Umbilical cord (tissue), 2 donors: ENCODE results near the gene ARMC7. TPM values are rescaled to one million over a fixed set of nuclear protein-coding genes. Genes with fewer than 3 reads are reported as not detected.
"Not testable (repeated sequence)": the region's sequence is repeated elsewhere in the genome, so short reads cannot be mapped to it uniquely, and the experiment has no call there.

Experiments
- DNase-seq: peaks from one replicate; pipeline ENCODE4 v3.0.0-alpha.2; 2015; ENCODE audit warnings: low spot score
- total RNA-seq: library from RNA; depleted of rRNA; stranded (reverse); fragments of >200 nt; gene quantifications from one replicate; pipeline ENCODE4 v1.2.3, GENCODE V29; 2014; ENCODE audit warnings: low replicate concordance; ENCODE audit not compliant: insufficient read depth

The ARMC7 gene
- 2.6 TPM for total RNA-seq

DNA sequence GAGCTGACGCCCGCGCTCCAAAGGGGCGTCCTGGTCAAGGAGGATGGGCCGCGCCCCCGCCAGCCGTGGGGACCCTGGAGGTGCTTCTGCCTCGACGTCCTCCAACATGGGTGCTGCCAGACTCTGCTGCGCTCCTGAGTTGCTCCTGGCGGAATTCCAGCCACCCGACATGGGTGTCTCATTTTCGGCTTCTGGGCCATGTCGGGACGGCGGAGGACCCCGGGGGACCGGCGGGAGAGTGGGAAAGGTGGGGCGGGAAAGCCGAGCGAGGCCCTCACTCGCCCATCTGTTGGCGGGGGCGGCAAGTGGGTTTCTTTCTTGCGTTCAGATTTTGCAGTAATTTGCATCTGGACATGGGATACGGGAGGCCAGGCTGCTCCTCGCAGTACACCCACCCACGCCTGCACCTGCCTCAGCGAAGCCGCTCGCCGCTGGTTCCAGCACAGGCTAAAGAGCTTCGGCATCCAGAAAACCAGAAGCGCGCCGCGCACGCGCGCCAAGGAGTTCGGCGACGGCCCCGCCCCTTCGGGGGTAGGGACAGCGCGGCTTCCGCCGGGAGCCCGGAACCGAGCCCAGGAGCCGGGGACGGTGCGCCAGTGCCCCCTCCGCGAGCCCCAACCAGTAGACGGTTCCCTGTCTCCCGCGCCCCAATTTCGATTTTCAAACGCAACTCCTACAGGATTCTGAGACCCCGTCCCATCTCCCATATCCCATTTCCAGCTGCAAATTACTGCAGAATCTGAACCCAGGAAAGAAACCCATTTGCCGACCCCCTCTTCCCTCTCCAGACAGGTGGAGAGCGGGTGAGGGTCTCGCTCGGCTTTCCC lies at the start of gene ARMC7:
ARMC7 (plus strand) TSS at position 563 of the 827 bp plus-strand sequence. CDS start 320 bp downstream, outside the sequence.
- peak; percentile 88 for DNase-seq

DNA sequence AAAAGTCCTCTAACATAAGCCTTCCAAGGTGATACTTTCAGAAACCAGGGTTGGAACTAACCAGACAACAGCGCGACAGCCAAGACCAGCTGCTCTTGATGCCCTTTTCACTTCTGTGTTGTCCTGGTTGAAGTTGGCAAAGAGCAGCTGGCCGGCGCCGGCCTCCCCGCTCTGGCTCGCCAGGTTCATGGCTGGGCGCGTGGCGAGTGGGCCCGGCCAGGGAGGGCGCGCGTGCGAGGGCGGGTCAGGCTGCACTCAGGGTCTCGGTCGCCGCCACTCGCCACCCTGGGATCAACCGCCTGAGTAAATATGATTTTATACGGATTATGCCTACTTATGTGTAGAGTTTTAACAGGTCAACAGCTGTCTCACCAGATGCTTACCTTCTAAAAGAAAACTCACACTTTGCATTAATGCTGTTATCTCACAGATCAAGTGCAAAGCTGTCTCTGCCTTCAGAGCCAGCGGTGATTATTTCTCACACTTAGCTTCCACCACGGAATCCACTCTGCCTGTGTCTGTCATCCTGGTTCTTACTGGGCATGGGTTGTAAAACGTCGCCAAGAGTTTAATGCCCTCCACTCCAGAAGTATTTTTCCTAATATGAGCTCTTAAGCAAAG lies 49.2 kb upstream of the ARMC7 start:
- DNase-seq = no peak

DNA sequence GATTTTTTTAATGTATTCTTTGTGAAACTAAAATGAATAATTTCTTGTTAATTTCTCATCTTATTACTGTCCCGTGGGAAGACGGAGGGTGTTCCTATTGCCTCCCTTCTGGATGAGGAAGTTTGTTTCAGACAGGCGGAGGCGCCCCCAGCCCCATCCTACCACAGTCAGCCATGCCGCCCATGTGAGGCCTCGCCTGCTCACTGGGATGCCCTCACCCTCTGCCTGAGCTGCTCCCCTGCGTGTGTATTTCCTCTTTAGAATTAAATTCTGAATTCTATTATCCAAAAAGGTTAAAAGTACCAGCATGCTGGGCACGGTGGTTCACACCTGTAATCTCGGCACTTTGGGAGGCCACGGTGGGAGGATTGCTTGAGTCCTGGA lies 48.7 kb upstream of the ARMC7 start:
- no peak for DNase-seq

DNA sequence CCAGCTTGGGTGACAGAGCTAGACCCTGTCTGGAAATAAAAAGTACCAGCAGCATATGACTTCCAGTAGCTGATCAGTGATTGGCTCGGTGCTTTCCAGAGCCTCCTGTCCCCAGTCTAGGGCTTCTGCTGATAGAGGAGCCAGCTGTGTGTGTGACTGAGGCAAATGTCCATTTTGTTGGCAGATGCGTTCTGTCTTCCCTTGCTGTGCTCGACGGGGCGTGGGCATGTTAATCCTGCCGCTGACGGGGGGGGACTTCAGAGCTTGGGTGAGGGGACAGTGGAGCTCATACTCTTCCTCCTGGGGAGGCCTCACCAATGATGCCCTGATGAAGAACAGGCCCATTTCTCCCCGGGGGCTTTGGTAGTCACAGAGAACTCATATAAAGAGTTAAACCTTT lies 48.2 kb upstream of the ARMC7 start:
- DNase-seq = no peak

DNA sequence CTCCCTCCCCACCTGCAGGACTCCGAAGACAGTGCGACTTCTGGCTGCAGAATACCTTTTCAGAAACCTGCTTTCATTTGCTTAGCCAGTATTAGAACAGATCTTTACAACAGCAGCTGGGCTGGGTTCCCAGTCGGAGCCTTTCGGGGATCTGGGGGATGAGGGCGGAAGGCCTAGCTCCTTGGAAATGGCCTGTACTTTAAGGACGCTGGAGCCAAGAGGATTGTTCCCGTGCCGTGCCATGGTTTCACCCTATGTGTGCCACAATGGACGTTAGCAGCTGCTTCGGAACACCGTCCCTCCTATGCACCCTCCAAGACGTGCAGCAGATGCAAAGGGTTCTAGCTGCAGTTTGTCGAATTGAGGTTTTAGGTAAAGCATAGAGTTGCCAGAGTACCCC lies 46.6 kb upstream of the ARMC7 start:
- no peak for DNase-seq

DNA sequence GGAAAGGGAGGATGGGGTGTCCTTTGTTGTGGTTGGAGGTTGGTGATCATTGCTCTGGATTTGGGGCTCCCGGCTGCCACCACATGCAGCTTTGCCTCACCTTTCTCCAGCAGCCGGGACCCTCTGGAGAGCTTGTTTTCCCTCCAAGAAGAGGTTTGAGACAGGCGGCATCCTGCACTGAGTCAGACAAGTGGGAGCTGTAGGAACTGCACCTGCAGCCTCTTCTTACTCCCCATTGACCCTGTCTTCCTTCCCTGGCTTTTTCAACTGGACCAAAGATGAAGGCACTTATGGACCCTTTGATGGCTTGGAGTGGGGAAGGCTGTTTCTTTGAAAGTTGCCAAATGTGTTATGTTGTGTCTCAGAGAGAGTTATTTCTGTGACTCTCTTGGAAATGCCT lies 46.1 kb upstream of the ARMC7 start:
- DNase-seq = no peak

DNA sequence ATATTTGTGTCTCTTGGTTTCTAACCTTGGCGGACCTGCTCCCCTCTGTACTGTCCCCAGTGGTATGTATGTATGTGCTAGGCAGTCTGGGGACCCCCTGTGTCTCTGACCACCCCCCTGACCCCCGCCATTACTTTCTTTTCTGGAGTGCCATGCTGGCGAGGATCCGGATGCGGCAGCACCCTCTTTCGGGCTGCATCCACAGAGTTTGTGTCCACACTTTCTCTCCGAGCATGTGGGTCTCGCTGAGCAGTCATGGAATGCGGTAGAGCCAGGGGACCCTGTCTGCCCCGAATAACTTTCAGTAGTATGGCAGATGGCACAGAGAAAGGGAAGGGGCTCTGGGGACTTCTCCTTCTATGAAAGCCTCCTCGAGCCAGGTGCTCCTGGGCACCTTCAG lies 45.7 kb upstream of the ARMC7 start:
- no peak for DNase-seq

DNA sequence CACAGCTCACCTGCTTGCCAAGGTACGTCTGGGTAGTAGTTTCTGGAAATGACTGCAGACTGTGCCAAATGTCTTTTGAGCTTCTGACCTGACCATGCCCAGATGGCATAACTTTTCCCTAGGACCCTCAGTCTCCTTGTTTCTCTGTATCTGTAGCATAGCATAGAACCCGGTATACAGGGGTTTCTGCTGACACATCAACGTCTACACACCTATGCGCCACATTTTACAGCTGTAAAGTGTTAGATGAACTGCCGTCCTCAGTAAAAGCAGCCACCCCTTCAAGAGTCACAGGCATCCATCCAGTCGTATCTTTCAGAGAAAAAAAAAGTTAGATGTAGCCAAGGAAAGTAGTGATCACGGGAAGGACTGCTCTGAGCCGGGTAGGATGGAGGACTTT lies 45.3 kb upstream of the ARMC7 start:
- DNase-seq = no peak

DNA sequence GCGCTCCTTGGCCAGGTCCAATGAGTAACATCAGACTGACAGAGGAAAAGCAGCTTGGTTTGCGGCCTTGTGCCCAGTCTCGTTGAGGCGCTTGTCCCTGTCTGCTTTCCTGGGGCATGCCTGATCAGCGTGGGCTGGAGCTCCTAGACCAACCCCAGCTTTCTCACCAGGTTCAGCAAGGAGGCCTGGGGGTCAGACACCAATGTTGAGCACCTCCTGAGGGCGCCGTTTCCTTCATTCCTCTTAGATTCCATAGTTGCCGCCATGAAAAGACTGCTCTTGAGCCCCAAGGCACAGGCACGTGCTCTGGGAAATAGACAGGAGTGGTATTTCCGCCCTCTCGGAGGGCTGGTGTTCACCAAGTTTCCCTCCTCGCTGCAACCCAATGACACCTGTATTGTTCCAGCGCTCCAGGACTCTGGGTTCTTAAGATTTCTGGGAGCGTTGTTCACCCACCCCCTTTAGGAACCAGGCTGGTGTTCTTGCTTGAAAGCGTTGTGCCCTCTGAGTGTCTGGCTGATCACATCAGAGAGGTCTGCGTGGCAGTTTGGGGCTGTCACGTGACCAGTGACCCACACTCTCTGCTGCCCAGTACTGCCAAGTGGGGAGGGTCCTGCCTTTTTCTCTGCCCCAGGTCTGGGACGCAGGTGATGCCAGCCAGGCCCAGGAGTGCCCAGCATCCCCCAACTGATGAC lies 44.8 kb upstream of the ARMC7 start:
- no peak for DNase-seq

DNA sequence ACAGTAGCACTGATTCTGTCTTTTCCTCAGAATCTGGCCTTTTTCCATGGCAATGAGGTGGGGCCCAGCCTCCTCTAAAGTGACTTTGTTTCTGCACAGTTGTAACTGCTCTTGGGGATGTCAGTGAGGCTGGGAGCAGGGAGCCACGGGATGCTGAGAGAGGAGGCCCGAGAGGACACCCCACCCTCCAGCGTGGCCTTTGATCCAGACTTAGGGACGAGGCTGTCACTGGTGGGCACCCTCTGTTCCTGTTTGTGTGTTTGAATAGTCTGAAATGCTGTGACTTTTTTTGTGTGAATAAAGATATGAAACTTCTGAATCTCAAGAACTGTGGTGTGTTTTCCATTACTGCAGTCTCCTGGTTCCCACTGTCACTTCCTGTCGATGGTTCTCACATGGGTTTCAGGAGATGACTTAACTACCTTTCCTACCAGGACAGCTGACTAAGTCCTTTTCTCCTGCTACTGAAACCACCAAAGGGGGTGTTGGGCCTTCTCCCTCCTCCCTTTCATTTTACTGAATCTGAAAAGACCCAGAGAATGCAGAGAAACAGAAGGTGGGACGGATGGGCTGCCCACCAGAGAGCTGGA lies 44.1 kb upstream of the ARMC7 start:
- no peak for DNase-seq

DNA sequence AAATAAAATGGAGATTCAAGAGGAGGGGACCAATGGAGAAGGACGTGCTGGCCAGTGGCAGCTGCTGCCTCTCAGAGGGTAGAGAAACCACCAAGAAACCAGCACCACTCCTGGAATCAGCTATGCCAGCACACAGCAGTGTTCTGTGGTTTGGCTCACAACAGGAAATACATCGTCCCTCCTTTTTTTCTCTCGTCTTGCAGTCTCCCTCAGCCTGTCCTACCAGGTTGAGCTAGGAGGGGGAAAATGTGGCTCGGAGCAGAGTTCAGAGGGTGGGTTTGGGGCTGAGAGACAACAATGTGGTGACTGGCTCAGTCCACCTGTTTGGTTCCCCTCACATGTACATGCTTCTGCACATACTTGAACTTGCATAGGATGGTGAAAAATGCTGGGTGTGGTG lies 41.9 kb upstream of the ARMC7 start:
- DNase-seq = no peak

DNA sequence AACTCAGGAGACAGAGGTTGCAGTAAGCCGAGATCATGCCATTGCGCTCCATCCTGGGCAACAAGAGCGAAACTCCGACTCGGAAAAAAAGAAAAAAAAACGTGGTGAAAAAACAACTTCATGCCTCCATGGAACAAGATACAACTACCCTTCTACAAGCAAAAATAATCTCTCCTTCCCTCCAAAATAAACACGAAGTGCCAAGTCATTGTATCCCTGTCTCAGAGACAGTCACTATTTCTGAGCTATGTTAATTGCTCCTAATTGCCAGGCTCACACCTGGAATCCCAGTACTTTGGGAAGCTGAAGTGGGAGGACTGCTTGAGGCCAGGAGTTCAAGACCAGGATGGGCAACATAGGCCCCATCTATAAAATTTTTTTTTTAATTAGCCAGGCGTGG lies 41.0 kb upstream of the ARMC7 start:
- no peak for DNase-seq

DNA sequence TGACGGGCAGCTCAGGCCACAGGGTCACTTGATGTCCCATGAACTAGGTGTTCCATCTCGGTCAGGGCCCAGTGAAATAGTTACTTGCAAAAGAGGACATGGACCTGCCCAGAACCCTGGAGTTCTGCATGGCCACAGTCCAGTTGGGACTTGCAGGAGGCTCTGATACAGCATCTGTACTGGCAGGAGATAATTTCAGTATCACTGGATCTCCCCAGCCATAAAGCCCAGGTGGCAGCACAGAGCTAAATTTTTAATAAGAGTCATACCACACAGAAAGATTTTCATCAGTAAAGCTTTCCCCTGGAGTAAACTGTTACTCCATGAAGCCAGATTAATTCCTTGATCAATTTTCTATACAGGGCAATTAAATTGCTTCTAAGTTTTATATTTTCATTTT lies 40.0 kb upstream of the ARMC7 start:
- peak; percentile 38 for DNase-seq

DNA sequence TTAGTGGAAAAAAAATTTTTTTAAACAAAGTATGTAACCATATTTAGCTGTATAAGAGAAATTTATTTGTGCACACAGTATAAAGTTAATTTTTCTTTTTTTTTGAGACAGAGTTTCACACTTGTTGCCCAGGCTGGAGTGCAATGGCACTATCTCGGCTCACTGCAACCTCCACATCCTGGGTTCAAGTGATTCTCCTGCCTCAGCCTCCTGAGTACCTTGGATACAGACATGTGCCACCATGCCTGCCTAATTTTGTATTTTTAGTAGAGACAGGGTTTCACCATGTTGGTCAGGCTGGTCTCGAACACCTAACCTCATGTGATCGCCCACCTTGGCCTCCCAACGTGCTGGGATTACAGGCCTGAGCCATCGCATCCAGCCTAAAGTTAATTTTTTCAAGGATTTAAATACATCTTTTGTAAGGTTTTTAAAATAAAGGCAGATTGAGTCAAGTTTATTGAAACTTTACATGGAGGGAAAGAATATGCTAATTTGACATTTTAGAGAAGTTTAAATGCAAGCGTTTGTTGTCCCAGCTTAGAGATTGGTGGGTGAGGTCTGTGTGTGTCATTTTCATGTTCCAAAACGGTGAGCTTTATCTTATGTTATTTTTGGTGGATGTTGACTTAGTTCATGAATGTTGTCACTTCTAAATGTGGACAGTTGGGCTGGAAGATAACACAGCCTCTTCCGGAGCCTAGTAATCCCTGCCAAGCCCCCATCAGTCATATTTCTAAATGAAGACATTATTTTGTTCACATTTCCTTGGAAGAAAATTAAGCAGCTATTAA lies 38.1 kb upstream of the ARMC7 start:
- not testable (repeated sequence) for DNase-seq

DNA sequence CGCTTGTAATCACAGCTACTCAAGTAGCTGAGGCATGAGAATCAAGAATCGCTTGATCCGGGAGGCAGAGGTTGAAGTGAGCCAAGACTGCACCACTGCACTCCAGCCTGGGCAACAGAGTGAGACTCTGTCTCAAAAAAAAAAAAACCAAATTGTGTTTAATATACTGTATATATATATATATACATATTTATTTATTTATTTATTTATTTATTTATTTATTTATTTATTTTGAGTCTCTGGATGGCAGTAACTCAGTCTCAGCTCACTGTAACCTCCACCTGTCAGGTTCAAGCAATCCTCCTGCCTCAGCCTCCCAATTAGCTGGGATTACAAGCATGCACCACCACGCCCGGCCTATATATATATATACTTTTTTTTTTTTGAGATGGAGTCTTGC lies 36.9 kb upstream of the ARMC7 start:
- not testable (repeated sequence) for DNase-seq

DNA sequence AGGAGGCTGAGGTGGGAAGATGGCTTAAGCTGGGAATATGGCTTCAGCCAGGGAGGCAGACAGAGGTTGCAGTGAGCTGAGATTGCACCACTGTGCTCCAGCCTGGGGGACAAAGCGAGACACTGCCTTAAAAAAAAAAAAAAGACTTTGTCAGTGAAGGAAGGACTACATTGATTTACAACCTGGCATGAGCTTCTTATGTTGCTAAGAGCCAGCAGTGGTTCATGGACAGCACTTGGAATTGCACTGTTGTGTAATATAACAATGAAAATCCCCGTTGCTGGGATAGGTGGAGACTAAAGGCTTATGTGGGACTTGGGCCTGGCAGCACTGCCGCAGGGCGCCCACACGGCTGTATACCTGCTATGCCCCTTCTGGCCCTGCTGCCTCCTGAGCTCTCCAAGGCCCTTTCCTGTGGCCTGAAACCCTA lies 36.1 kb upstream of the ARMC7 start:
- peak; percentile 59 for DNase-seq

DNA sequence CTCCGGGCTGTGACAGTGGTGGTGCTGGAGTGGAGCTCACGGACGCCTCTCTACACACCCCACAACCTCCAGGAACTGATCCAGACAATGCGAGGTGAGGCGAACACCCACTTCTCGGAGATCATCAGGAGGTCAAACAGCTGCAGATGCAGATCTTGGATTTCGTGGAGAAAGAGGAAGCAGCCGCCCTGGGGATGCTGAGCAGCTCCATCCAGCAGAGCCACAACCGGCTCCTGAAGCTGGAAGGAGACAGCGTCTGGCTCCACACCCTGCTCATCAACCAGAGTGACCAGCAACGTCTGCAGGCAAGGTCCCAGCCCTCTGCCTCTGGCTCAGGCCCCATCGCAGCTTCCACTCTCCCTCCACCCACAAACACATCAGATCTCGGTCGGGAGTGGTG lies 35.2 kb upstream of the ARMC7 start:
- peak; percentile 52 for DNase-seq

DNA sequence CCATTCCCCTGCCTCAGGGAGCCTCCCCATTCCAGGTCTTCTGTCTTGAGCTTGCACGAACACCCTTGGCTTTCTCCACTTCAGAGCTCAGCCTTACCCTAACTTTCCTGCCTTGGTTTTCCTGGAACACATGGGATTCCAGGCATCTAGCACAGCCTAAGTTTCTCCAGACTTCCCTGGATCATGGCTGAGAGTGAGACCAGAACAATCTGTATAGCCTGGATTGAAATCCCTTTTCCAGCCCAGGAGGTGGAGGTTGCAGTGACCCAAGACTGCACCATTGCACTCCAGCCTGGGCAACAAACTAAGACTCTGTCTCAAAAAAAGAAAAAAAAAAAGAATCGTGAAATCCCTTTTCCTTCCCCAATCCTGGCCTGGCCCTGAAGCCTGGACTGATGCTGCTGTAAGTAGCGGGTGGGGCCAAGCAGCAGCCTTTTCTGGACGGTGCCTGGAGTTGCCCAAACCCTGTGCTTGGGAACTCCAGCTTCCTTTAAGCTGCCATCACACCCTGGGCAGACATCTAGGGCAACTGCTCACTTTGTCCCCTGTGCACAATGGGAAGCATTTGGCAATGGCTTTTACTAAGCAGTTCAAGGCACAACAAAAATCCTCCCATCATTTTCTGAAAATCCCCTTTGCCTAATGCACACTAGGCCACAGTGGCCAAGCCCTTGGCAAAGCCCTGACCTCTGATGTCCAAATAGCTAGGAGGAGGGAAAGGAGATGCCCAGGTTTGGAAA lies 34.0 kb upstream of the ARMC7 start:
- peak; percentile 78 for DNase-seq

DNA sequence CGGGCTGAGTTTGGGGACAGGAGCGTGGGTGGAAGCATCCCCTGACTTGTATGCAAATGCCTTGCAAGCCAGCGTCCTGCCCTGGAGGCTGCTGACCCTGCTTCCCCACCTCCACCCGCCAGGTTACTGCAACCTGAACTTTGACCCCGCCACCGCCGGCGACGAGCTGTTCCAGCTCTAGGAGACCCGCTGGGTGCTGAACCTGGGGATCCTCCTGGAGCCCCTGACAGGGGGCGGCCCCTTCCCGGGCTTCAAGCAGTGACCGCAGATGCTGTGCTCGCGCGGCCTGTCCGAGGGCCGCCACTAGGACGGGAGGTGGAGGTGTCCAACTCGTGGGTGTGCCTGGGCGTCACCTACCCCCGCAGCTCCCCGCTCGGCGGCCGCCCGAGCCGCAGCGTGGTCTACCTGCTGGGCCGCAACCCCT lies 32.7 kb upstream of the ARMC7 start:
- no peak for DNase-seq

DNA sequence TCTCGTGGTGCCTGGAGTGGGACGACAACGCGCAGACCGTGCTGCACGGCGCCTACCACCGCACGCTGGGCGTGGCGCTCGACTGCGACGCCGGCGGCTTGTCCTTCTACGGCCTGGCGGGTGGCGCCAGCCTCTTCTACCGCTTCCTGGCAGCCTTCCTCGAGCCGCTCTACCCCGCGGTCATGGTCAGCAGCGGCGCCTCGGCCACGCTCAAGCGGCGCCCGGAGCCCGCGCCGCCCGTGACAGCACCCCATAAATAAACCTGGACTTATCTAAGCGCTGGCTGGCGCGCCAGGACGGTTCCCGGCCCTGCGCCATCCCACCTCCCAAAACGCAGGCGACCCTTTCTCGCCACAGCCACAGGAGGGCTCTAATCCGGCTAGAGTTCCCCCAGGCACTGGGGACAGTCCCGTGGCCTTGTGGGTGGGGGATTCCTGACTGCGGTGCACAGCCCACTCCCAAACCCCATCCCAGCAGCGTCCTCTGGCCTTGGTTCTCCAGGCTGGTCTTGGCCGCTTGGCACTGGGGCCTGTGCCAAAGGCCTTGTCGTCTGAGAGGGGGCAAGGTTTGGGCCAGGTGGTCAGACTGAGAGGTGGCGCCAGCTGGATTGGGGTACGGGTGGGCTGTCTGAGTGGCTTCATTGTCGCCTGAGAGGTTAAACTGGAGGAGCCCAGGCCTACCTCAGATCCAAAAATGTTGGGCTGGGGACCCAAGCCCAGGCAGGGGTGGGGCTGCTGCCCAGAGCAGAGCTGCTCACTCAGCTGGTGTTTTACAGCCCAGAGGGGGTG lies 32.1 kb upstream of the ARMC7 start:
- DNase-seq = peak; percentile 55
